ENCODE measurements around the gene STRN3.

DNA sequence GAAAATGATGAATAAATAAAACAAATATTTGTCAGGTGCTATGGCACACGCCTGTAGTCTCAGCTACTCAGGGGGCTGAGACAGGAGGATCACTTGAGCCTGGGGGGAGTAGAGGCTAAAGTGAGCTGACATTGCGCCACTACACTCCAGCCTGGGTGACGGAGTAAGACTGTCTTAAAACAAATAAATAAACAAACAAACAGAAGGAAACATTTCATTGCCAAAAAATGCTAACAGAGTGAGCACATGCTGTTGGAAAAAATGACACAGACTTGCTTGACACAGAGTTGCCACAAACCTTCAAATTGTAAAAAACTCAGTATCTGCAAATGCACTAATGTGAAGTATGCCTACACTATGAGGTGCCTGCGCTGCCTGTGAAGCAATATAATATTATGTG is 51.6 kb downstream of the STRN3 start:
- no peak for TF ChIP-seq POLR2A (IDR thresholded peaks at IDR 0.05)
- TF ChIP-seq, protein P1, sequence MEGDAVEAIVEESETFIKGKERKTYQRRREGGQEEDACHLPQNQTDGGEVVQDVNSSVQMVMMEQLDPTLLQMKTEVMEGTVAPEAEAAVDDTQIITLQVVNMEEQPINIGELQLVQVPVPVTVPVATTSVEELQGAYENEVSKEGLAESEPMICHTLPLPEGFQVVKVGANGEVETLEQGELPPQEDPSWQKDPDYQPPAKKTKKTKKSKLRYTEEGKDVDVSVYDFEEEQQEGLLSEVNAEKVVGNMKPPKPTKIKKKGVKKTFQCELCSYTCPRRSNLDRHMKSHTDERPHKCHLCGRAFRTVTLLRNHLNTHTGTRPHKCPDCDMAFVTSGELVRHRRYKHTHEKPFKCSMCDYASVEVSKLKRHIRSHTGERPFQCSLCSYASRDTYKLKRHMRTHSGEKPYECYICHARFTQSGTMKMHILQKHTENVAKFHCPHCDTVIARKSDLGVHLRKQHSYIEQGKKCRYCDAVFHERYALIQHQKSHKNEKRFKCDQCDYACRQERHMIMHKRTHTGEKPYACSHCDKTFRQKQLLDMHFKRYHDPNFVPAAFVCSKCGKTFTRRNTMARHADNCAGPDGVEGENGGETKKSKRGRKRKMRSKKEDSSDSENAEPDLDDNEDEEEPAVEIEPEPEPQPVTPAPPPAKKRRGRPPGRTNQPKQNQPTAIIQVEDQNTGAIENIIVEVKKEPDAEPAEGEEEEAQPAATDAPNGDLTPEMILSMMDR (IDR thresholded peaks at IDR 0.05) = no peak
